ENCODE measurements around the gene ADSS1. TPM values are rescaled to one million over a fixed set of nuclear protein-coding genes. Genes with fewer than 3 reads are reported as not detected.

The ADSS1 gene
- total and polyA plus RNA-seq, 9 donors = 31.3 to 78.5 (median 56.9) TPM

GRCh38 chr14:104717137-104717536 lies 6.9 kb upstream of the ADSS1 start:
- H3K36me3 ChIP-seq (ENCODE audit: control insufficient read depth, insufficient read depth, low read length) = peaks cover 70% of the 10 kb centered on the region
- H3K27me3 ChIP-seq (ENCODE audit: control insufficient read depth, insufficient read depth, low read length) = no peaks in the 10 kb centered on the region
- WGBS (ENCODE audit: insufficient coverage) = 87% methylated on average over 3 of the region's 22 CpGs
- no peak overlapping the region for H3K4me3 ChIP-seq (ENCODE audit: low read length)
- H3K27ac ChIP-seq (ENCODE audit: low read length) = no peak overlapping the region
- DNase-seq = no peak
- peaks cover 41% of the 10 kb centered on the region for H3K4me1 ChIP-seq (ENCODE audit: control insufficient read depth, insufficient read depth, low read length)
- H3K9me3 ChIP-seq (replicated peaks; ENCODE audit: control insufficient read depth, low read depth, low read length) = no peaks in the 10 kb centered on the region

GRCh38 chr14:104717646-104718045 lies 6.4 kb upstream of the ADSS1 start:
- Histone ChIP-seq H3K36me3 (ENCODE audit: control insufficient read depth, insufficient read depth, low read length) (peaks cover 65% of the 10 kb centered on the region), H3K4me1 (ENCODE audit: control insufficient read depth, insufficient read depth, low read length) (peaks cover 46% of the 10 kb centered on the region), H3K27me3 (ENCODE audit: control insufficient read depth, insufficient read depth, low read length) (no peaks in the 10 kb centered on the region), H3K4me3 (ENCODE audit: low read length) (no peak overlapping the region), H3K9me3 (replicated peaks; ENCODE audit: control insufficient read depth, low read depth, low read length) (no peaks in the 10 kb centered on the region), H3K27ac (ENCODE audit: low read length) (peak overlapping the region; percentile 1)
- WGBS (ENCODE audit: insufficient coverage) = 62% methylated on average over 18 of the region's 20 CpGs
- no peak for DNase-seq

DNA sequence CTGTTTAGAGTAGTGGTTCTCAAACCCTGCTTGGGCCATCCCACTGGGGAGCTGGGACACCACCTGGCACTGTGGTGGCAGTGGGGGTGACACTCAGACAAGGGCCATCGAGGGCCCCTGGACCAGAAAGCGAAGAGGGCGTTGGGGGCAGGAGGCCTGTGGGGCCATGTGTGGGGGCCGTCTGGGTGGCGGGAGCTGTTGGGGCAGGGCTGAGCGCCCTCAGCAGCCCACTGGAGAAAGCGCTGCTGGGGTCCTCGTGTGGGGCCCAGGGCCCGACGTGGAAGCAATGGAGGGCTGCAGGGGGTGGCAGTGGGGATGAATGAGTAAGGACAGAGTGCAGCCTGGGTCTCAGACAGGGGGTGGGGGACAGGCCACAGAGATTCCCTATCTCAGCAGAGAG lies 5.9 kb upstream of the ADSS1 start:
- H3K4me1 ChIP-seq (ENCODE audit: control insufficient read depth, insufficient read depth, low read length) = peaks cover 49% of the 10 kb centered on the region
- H3K4me3 ChIP-seq (ENCODE audit: low read length) = no peak overlapping the region
- no peaks in the 10 kb centered on the region for H3K27me3 ChIP-seq (ENCODE audit: control insufficient read depth, insufficient read depth, low read length)
- peaks cover 60% of the 10 kb centered on the region for H3K36me3 ChIP-seq (ENCODE audit: control insufficient read depth, insufficient read depth, low read length)
- 65% methylated on average over 9 of the region's 10 CpGs for WGBS (ENCODE audit: insufficient coverage)
- no peak for DNase-seq
- peak overlapping the region; percentile 1 for H3K27ac ChIP-seq (ENCODE audit: low read length)
- H3K9me3 ChIP-seq (replicated peaks; ENCODE audit: control insufficient read depth, low read depth, low read length) = no peaks in the 10 kb centered on the region

- WGBS (ENCODE audit: insufficient coverage) = 85% methylated on average over 10 of the region's 11 CpGs
- Histone ChIP-seq H3K4me1 (ENCODE audit: control insufficient read depth, insufficient read depth, low read length) (peaks cover 52% of the 10 kb centered on the region), H3K4me3 (ENCODE audit: low read length) (no peak overlapping the region), H3K9me3 (replicated peaks; ENCODE audit: control insufficient read depth, low read depth, low read length) (no peaks in the 10 kb centered on the region), H3K27ac (ENCODE audit: low read length) (no peak overlapping the region), H3K27me3 (ENCODE audit: control insufficient read depth, insufficient read depth, low read length) (no peaks in the 10 kb centered on the region), H3K36me3 (ENCODE audit: control insufficient read depth, insufficient read depth, low read length) (peaks cover 53% of the 10 kb centered on the region)
- no peak for DNase-seq
These were observed 5.2 kb upstream of the ADSS1 start for GRCh38 chr14:104718871-104719270.

- 76% methylated on average over 15 of the region's 15 CpGs for WGBS (ENCODE audit: insufficient coverage)
- H3K36me3 ChIP-seq (ENCODE audit: control insufficient read depth, insufficient read depth, low read length) = peaks cover 48% of the 10 kb centered on the region
These were observed 4.7 kb upstream of the ADSS1 start for GRCh38 chr14:104719343-104719742.

DNA sequence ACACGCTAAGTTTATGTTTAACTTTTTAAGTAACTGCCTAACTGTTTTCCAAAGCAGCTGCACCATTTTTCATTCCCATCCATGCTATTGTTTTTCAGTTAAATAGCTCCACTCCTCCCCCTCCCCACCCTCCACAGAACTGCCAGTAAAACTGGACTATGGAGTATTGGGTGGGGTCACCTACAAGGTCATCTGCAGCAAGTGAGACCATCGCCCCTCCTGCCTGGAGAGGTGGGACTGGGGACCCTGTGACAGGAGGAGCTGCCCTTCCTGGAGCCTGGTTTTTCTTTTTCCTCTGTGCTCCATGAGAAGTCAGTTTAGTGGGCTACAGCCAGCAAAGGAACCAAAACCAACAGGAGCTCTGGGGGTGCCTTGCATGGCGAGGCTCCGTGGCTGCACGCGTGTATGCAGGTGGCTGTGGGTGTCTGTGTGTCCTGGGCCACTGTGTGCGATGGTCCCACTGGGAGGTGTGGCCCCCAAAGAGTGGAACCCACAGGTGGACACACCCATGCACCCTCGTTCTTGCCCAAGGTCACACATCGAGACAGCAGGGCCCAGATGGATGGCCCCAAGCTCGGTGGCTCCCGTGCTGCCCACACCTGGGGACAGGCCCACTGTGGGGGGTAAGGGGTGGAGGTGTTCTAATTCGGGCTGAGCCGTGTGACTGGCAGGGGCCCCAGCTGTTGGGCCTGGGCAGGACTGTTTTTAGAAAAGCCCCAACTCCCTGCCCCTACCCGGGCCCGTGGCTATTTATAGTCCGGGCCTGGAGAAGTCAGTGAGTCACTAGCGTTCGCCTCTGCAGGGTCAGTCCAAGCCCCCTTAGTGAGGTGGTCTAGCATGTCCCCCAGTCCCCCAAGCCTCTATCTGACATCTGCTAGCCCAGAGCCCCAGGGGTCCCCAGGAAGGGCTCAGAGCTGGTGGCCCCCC lies 2.3 kb upstream of the ADSS1 start:
- Histone ChIP-seq H3K27me3 (ENCODE audit: control insufficient read depth, insufficient read depth, low read length) (no peaks in the 10 kb centered on the region), H3K36me3 (ENCODE audit: control insufficient read depth, insufficient read depth, low read length) (peaks cover 27% of the 10 kb centered on the region), H3K9me3 (replicated peaks; ENCODE audit: control insufficient read depth, low read depth, low read length) (no peaks in the 10 kb centered on the region), H3K27ac (ENCODE audit: low read length) (peak overlapping the region; percentile 87), H3K4me1 (ENCODE audit: control insufficient read depth, insufficient read depth, low read length) (peaks cover 67% of the 10 kb centered on the region), H3K4me3 (ENCODE audit: low read length) (no peak overlapping the region)
- 75% methylated on average over 13 of the region's 18 CpGs for WGBS (ENCODE audit: insufficient coverage)
- peak; percentile 73 for DNase-seq

More at GRCh38 chr14:104719343-104719742, 4.7 kb upstream of the ADSS1 start:
- H3K4me1 ChIP-seq (ENCODE audit: control insufficient read depth, insufficient read depth, low read length) = peaks cover 53% of the 10 kb centered on the region
- DNase-seq = no peak
- H3K9me3 ChIP-seq (replicated peaks; ENCODE audit: control insufficient read depth, low read depth, low read length) = no peaks in the 10 kb centered on the region
- H3K4me3 ChIP-seq (ENCODE audit: low read length) = no peak overlapping the region
- no peak overlapping the region for H3K27ac ChIP-seq (ENCODE audit: low read length)
- H3K27me3 ChIP-seq (ENCODE audit: control insufficient read depth, insufficient read depth, low read length) = no peaks in the 10 kb centered on the region

DNA sequence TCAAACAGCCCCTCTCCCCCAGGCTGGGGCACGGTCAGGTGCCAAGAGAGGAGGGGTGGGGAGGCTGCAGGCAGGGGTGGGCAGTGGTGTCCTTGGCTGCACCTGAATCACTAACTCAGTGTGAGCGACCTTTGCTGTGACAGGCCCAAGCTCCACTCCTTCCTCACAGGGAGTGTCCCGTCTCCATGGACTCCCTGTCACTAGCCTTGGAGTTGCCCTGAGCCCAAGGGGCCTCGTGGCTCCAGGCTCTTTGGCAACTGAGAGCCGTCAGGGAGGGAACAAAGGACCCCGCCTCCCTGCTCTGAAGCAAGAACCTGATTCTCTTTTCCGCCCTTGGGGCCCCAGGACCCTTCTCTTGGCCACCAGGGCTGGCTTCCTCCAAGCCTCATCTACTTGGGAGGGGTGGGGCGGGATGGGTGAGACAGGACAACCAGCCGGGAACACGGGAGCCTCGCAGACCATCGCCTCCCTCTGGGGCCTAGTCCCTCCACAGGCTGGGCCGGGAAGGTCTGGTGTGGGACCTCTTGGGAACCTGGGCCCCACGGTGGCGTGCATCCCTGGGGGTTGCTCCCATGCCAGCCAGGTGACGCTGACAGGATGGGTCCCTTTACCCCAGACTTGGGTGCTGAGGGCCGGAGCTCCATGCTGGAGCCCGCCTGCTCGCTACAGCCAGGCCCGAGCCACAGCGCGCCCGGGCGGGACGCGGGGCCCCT lies 935 bp upstream of the ADSS1 start:
- no peak for DNase-seq
- peak overlapping the region; percentile 87 for H3K27ac ChIP-seq (ENCODE audit: low read length)
- no peaks in the 10 kb centered on the region for H3K9me3 ChIP-seq (replicated peaks; ENCODE audit: control insufficient read depth, low read depth, low read length)
- peaks cover 64% of the 10 kb centered on the region for H3K4me1 ChIP-seq (ENCODE audit: control insufficient read depth, insufficient read depth, low read length)
- no peak overlapping the region for H3K4me3 ChIP-seq (ENCODE audit: low read length)
- peaks cover 19% of the 10 kb centered on the region for H3K36me3 ChIP-seq (ENCODE audit: control insufficient read depth, insufficient read depth, low read length)
- H3K27me3 ChIP-seq (ENCODE audit: control insufficient read depth, insufficient read depth, low read length) = no peaks in the 10 kb centered on the region
- 48% methylated on average over 22 of the region's 26 CpGs for WGBS (ENCODE audit: insufficient coverage)

- Histone ChIP-seq H3K9me3 (replicated peaks; ENCODE audit: control insufficient read depth, low read depth, low read length) (no peaks in the 10 kb centered on the region), H3K27me3 (ENCODE audit: control insufficient read depth, insufficient read depth, low read length) (no peaks in the 10 kb centered on the region), H3K36me3 (ENCODE audit: control insufficient read depth, insufficient read depth, low read length) (peaks cover 7% of the 10 kb centered on the region), H3K4me3 (ENCODE audit: low read length) (peak overlapping the region; percentile 59), H3K4me1 (ENCODE audit: control insufficient read depth, insufficient read depth, low read length) (peaks cover 53% of the 10 kb centered on the region), H3K27ac (ENCODE audit: low read length) (peak overlapping the region; percentile 71)
- WGBS (ENCODE audit: insufficient coverage) = 2% methylated on average over 25 of the region's 27 CpGs
- DNase-seq = peak; percentile 68
These were observed 465 bp downstream of the ADSS1 start for GRCh38 chr14:104724407-104724980.

GRCh38 chr14:104724981-104725771 lies 1.1 kb downstream of the ADSS1 start:
- H3K27ac ChIP-seq (ENCODE audit: low read length) = peak overlapping the region; percentile 71
- H3K9me3 ChIP-seq (replicated peaks; ENCODE audit: control insufficient read depth, low read depth, low read length) = no peaks in the 10 kb centered on the region
- DNase-seq = peak; percentile 92
- WGBS (ENCODE audit: insufficient coverage) = 8% methylated on average over 24 of the region's 24 CpGs
- peaks cover 53% of the 10 kb centered on the region for H3K4me1 ChIP-seq (ENCODE audit: control insufficient read depth, insufficient read depth, low read length)
- H3K36me3 ChIP-seq (ENCODE audit: control insufficient read depth, insufficient read depth, low read length) = no peaks in the 10 kb centered on the region
- H3K27me3 ChIP-seq (ENCODE audit: control insufficient read depth, insufficient read depth, low read length) = no peaks in the 10 kb centered on the region
- peak overlapping the region; percentile 59 for H3K4me3 ChIP-seq (ENCODE audit: low read length)
